Peyer's patch (tissue), 4 donors: Measurements from ENCODE around the gene EIF4E2.

Experiments used
- CTCF ChIP-seq, 6 experiments: fragments of 450-650 bp in 4 of 6; fragments of 200-600 bp in 2 of 6; sonication (generic) in 1 of 6; IDR thresholded peaks; one replicate each; pipeline ENCODE4 v1.5.1; 2017 to 2019; ENCODE audit warnings: antibody characterized with exemption in 6 of 6, mild to moderate bottlenecking in 3 of 6, moderate library complexity in 1 of 6
- POLR2A ChIP-seq, 2 donors: fragments of 450-650 bp; IDR thresholded peaks; one replicate each; pipeline ENCODE4 v1.5.1; 2017; ENCODE audit warnings: antibody characterized with exemption in 2 of 2, mild to moderate bottlenecking in 2 of 2, moderate library complexity in 2 of 2

- TF ChIP-seq CTCF (IDR thresholded peaks at IDR 0.05) (no peak), POLR2A (IDR thresholded peaks at IDR 0.05) (no peak)
Observed at GRCh38 chr2:232573771-232574435, 23.4 kb downstream of the EIF4E2 start.
